ENCODE results near the gene SLC7A1. TPM values are rescaled to one million over a fixed set of nuclear protein-coding genes. Genes with fewer than 3 reads are reported as not detected.

Gene SLC7A1
- polyA plus RNA-seq, 3 donors, result 0.89 to 2.2 (median 0.92) TPM

DNA sequence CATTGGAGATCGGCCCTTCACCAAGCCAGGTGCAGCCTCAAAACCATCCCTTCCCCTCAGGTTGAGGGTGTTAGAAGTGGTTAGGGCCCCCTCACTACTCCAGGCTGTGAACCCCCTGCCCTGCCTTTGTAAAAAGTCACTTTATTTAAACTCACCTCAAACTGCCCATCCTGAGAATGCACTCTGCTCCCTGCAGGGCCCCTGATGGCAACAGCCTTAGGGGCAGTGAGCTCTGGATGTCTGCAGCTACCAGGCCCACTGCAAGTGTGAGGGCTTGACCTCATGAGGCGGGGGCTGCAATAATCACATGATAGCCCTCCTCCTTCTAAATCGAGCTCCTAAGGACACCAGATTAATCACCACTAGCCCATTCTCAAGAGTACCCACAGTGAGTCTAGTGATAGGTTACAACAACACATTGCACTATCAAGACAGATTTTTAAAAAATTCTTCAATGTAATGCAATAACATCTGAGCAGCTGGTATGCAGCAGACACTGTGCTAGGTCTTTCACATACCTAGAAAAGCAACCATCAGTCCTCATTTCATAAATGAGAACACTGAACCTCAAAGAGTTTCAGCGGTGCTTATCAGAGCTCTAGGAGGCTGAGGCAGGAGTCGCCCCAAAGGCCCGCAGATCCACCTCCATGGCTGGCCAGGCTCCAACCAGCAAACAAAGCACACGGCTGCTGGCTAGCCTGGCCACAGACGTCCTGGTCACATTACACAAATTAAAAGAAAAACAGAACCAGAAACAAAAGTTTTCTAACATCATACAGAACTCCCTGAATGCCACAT lies 26.0 kb downstream of the SLC7A1 start:
- DNase-seq, result no peak
- Histone ChIP-seq H3K36me3 (replicated peaks in 1 of 2; ENCODE audit: control insufficient read depth in 1 of 2, insufficient read depth in 2 of 2, low read length in 2 of 2) (no peaks in the 10 kb centered on the region), H3K4me1 (ENCODE audit: control insufficient read depth in 1 of 2, insufficient read depth in 2 of 2, low read length in 2 of 2) (peaks cover 0 to 8% of the 10 kb centered on the region in 2 donors), H3K4me3 (replicated peaks in 1 of 3; ENCODE audit: low read depth in 2 of 3, low read length in 3 of 3) (no peak overlapping the region), H3K9me3 (replicated peaks in 1 of 2; ENCODE audit: control insufficient read depth in 1 of 2, insufficient read depth in 1 of 2, low read length in 2 of 2) (no peaks in the 10 kb centered on the region), H2AFZ (ENCODE audit: insufficient read depth, low read depth, low read length, poor library complexity, severe bottlenecking) (no peak overlapping the region), H4K20me1 (ENCODE audit: insufficient read depth, low read length) (no peaks in the 10 kb centered on the region), H3K4me2 (replicated peaks; ENCODE audit: extremely low read depth, low read length, poor library complexity, severe bottlenecking) (no peak overlapping the region), H3K27ac (ENCODE audit: low read depth in 1 of 2, low read length in 2 of 2) (peak overlapping the region in 1 of 2 donors; percentile 26), H3K79me2 (ENCODE audit: insufficient read depth, low read length) (peaks cover 95% of the 10 kb centered on the region), H3K9ac (ENCODE audit: insufficient read depth, low read length, poor library complexity, severe bottlenecking) (no peak overlapping the region), H3K27me3 (ENCODE audit: control insufficient read depth in 2 of 2, insufficient read depth in 2 of 2, low read length in 2 of 2) (no peaks in the 10 kb centered on the region)
- Mint-ChIP-seq H3K27me3 (ENCODE audit: low read depth in 3 of 3) (no peaks in the 10 kb centered on the region), H3K9me3 (no peaks in the 10 kb centered on the region), H3K4me3 (no peak overlapping the region), H3K4me1 (peaks cover 11% of the 10 kb centered on the region), H3K36me3 (peaks cover 0 to 6% of the 10 kb centered on the region in 2 donors), H3K27ac (peak overlapping the region in 1 of 7 donors; percentile 63)
- 90% methylated on average over 6 of the region's 8 CpGs for WGBS (ENCODE audit: insufficient coverage)
- TF ChIP-seq, protein P1, sequence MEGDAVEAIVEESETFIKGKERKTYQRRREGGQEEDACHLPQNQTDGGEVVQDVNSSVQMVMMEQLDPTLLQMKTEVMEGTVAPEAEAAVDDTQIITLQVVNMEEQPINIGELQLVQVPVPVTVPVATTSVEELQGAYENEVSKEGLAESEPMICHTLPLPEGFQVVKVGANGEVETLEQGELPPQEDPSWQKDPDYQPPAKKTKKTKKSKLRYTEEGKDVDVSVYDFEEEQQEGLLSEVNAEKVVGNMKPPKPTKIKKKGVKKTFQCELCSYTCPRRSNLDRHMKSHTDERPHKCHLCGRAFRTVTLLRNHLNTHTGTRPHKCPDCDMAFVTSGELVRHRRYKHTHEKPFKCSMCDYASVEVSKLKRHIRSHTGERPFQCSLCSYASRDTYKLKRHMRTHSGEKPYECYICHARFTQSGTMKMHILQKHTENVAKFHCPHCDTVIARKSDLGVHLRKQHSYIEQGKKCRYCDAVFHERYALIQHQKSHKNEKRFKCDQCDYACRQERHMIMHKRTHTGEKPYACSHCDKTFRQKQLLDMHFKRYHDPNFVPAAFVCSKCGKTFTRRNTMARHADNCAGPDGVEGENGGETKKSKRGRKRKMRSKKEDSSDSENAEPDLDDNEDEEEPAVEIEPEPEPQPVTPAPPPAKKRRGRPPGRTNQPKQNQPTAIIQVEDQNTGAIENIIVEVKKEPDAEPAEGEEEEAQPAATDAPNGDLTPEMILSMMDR (IDR thresholded peaks at IDR 0.05), result no peak
- intact Hi-C loops (cut with micrococcal nuclease), result no loop called here

DNA sequence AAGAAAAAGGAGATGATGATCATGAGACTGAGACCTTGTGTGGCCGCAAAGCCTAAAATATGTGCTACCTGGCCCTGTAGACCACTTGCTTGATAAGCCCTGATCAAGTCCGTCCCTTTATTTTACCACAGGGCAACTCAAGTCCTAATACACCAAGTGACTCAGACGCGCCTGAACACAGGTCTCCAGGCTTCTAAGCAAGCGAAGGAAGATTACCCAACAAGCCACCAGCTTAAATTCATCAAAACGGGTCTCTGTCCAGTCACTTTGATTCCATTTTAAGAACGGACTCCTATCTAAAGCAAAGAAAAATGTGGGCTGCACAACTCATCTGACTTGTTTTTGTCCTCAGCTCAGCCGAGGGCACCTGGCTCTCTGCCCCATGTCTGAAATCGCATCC lies 26.8 kb downstream of the SLC7A1 start:
- H3K27ac Mint-ChIP-seq, result no peak overlapping the region
- no peaks in the 10 kb centered on the region for H3K27me3 ChIP-seq (ENCODE audit: control insufficient read depth in 2 of 2, insufficient read depth in 2 of 2, low read length in 2 of 2)
- H3K9me3 Mint-ChIP-seq, result no peaks in the 10 kb centered on the region
- H3K27ac ChIP-seq (ENCODE audit: low read depth in 1 of 2, low read length in 2 of 2), result no peak overlapping the region
- WGBS (ENCODE audit: insufficient coverage), result 91% methylated on average over 9 of the region's 9 CpGs
- peaks cover 0 to 6% of the 10 kb centered on the region in 2 donors for H3K4me1 ChIP-seq (ENCODE audit: control insufficient read depth in 1 of 2, insufficient read depth in 2 of 2, low read length in 2 of 2)
- intact Hi-C loops (cut with micrococcal nuclease), result no loop called here
- no peaks in the 10 kb centered on the region for H3K36me3 ChIP-seq (replicated peaks in 1 of 2; ENCODE audit: control insufficient read depth in 1 of 2, insufficient read depth in 2 of 2, low read length in 2 of 2)
- no peak overlapping the region for H2AFZ ChIP-seq (ENCODE audit: insufficient read depth, low read depth, low read length, poor library complexity, severe bottlenecking)
- no peak overlapping the region for H3K4me3 ChIP-seq (replicated peaks in 1 of 3; ENCODE audit: low read depth in 2 of 3, low read length in 3 of 3)
- no peak for DNase-seq
- H3K36me3 Mint-ChIP-seq, result peaks cover 0 to 6% of the 10 kb centered on the region in 2 donors
- no peak overlapping the region for H3K4me3 Mint-ChIP-seq
- TF ChIP-seq, protein P1 (IDR thresholded peaks at IDR 0.05), result no peak
- peaks cover 96% of the 10 kb centered on the region for H3K79me2 ChIP-seq (ENCODE audit: insufficient read depth, low read length)
- no peaks in the 10 kb centered on the region for H4K20me1 ChIP-seq (ENCODE audit: insufficient read depth, low read length)
- H3K27me3 Mint-ChIP-seq (ENCODE audit: low read depth in 3 of 3), result no peaks in the 10 kb centered on the region
- H3K4me2 ChIP-seq (replicated peaks; ENCODE audit: extremely low read depth, low read length, poor library complexity, severe bottlenecking), result no peak overlapping the region
- H3K4me1 Mint-ChIP-seq, result peaks cover 7% of the 10 kb centered on the region
- H3K9ac ChIP-seq (ENCODE audit: insufficient read depth, low read length, poor library complexity, severe bottlenecking), result no peak overlapping the region
- H3K9me3 ChIP-seq (replicated peaks in 1 of 2; ENCODE audit: control insufficient read depth in 1 of 2, insufficient read depth in 1 of 2, low read length in 2 of 2), result no peaks in the 10 kb centered on the region

Data from CD14-positive monocyte (primary cell).